Myocyte (in vitro differentiated cells): ENCODE data around the gene NANOS3. TPM values are rescaled to one million over a fixed set of nuclear protein-coding genes. Genes with fewer than 3 reads are reported as not detected.

Source experiments
- DNase-seq: peaks from one replicate; pipeline ENCODE4 v3.0.0-alpha.2; 2012; ENCODE audit warnings: low read depth
- total RNA-seq: library from RNA; depleted of rRNA; stranded (reverse); fragments of >200 nt; gene quantifications from 2 replicates; pipeline ENCODE4 v1.2.3, GENCODE V29; 2014

NANOS3 gene
- total RNA-seq, 1 donor from 2014 or later: not detected

DNA sequence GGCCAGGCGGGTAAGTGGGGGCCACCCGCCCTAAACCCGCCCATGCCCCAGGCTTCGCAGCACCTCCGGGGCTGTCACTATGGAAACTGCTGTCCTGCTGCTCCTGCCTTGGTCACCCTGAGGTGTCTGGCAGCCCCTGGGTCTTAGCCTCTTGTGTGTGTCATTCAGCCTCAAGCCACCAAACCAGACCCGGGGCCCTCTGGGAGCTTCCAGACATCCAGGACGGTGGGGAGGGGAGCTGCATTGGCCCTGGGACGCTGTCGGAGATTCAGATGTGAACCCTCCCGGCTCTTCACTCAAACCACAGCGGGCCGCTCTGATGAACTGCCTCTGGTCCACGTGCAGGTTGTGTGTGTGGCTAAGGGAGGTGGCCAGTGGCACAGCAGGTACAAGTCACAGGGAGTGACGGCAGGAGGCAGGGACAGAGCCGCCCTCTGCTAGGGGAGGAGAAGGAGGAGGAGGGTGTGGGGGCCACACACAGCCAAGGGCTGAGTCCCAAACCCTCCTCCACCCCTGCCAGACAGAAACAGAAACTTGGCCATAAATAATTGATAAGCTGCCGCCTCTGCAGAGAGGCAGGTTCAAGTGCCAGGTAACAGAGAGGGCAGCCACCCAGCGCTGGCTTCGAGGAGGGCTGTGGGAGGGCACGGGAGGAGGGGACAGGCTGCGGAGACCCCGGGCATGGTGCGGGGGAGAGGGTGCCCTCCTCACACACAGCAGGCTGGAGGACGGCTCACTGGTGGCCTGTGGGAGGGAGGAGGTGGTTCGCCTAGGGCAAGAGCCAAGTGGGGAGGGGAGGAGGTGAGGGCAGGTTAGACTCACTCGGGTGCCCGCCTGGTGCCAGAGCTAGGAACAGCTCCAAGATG is 8.0 kb downstream of the NANOS3 start:
- no peak for DNase-seq

DNA sequence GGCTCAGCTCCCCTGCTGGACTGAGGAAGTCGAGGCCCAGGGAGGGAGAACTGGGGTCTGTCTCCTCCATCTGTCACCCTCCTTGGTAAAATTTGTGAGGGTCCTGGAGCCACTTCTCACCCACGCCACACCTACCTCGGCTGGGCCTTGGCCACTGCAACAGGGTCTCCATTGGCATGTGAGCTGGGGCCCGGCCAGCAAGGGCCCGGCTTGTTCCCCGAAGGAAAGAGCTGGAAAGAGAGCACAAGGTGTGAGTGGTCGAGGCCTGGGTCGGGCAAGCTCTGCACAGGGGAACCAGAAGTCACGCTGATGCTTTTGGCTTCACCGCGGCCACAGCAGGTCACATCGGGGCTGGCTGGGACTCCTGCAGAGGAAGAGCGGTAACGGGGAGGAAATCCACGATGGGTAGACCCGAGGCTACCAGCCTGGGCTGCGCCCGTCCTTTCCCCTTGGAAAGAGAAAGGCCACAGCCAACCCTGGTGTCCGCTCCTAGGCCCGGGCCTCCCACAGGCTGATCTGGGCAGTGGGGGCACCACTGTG is 9.0 kb downstream of the NANOS3 start:
- DNase-seq: no peak

DNA sequence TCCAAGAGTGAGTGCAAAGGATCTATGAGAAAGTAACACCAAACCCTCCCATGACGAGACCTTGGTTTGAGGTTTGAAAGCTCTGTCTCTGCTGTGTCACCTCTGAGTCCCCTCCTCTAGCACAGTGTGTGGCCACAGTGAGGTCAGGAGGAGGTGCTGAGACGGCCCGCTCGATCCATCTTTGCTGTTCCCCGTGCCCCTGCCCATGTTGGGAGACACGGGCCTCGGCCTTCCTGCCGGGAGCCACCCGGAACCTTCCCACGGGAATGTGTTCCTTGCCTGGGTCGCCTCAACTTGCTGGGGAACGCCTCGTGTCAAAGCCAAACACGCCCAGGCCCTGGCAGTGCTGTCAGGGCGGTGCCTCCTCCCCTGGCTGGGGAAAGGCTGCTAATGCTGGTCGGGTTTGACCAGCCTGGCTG is 10.1 kb downstream of the NANOS3 start:
- DNase-seq: no peak

DNA sequence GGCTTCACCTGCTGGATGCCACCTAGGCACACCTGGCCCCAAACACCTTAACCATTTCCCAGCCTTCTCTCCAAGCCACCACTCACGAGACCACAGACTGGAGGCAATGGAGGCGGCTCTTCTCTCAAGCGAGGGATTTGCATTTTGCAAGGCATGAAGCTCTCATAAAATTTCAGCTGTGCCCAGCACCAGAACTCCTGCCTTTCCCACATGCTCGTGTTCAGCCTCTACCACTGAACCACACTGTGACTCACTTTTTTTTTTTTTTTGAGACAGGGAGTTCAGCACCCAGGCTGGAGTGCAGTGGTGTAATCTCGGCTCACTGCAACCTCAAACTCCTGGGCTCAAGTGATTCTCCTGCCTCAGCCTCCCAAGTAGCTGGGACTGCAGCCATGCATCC is 10.6 kb downstream of the NANOS3 start:
- peak; percentile 66 for DNase-seq

DNA sequence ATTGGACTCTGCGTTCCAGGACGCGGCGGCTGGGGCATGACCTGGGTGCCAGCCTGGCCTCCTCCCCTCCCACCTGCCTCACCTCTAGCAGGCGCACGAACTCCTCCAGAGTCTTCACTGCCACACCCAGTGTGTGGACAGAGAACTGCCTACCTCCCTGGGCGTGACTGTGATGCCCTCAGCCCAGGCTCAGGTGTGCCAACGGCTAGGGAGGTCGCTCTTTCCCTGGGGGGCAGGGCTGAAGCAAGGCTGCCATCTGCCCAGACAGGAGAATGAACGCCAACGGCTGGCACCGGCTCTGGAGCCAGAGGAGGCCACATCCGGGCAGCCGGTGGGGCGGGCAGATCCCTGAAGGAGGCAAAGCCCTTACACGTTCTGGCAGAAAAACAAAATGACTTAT is 11.3 kb downstream of the NANOS3 start:
- DNase-seq: no peak

DNA sequence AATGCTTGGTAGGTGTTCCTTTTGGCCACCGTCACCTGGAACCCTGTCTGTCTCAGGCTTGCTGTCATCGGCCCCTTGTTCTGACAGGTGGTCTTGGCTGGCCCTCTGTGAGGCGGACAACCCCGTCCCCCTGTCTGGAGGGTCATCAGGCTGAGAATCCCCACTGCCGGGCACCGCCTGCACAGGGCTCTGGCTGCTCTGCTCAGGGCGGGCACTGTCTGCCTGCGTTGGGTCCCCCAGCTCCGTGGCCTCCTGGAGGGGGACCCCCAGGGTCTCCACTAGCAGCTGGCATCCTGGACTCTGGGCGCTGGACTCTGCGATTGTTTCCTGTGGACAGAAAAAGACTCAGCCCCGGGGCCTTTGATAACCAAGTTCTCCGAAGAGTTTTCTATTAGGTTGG is 13.2 kb downstream of the NANOS3 start:
- DNase-seq: no peak

DNA sequence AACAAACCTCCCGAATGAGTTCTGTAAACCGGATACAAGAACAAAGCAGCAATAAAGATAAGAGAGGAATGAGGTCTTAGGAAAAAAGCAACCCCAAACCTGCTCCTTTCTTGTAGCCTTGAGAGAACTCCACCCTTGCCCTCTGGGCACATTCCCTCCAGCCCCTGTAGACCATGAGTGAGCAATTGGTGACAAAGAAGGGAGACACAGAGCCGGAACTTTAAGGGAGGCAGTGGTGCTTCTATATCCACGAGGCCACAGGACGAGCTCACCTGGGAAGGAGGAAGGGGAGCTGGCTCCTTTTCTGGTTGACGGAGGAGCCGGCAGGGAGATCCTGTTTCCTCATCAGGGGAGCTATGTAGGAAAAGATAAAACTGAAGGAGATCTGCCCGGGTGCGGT is 15.9 kb downstream of the NANOS3 start:
- no peak for DNase-seq

DNA sequence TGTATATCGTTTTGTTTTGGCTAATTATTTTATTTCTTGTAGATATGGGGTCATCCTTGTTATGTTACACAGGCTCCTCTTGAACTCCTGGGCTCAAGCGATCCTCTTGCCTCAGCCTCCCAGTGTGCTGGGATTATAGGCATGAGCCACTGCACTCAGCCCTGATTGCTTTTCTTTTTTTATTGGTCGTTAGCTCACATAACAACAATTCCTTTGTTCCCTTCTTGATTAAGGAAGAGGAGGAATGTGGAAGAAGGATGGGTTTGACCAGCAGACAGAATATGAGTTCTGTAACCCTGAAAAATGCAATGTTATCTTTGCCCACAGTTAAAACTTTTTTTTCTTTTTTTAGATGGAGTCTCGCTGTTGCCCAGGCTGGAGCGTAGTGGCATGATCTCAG is 17.6 kb downstream of the NANOS3 start:
- DNase-seq: no peak

DNA sequence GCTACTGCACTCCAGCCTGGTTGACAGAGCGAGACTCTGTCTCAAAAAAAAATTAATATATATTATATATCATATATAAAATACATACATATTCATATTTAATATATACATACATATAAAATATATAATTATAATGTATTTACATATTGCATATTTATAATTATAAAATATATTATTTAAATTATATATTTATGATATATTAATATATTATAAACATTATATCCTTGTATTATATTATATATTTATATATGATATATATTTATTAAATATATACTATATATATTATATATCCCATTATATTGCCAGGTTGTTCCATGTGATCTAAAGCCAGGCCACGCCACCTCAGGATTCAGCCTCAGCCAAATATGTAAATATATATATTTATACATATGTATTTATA is 19.3 kb downstream of the NANOS3 start:
- no peak for DNase-seq

DNA sequence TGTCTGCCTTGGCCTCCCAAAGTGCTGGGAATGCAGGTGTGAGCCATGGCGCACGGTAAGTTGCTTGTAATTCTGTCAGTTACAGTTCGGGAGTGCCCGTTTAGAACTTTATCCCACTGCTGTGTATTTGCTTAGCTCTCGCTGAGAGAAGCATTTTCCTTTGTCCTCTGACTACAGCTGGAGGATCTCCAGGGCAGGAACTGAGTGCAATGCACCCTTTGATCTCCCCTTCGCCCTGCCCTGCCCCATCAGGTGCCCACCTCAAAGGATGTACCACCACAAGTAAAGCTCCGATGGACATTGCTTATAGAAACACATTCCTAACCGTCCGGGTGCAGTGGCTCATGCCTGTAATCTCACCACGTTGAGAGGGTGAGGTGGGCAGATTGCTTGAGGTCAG is 22.5 kb downstream of the NANOS3 start:
- DNase-seq: no peak

DNA sequence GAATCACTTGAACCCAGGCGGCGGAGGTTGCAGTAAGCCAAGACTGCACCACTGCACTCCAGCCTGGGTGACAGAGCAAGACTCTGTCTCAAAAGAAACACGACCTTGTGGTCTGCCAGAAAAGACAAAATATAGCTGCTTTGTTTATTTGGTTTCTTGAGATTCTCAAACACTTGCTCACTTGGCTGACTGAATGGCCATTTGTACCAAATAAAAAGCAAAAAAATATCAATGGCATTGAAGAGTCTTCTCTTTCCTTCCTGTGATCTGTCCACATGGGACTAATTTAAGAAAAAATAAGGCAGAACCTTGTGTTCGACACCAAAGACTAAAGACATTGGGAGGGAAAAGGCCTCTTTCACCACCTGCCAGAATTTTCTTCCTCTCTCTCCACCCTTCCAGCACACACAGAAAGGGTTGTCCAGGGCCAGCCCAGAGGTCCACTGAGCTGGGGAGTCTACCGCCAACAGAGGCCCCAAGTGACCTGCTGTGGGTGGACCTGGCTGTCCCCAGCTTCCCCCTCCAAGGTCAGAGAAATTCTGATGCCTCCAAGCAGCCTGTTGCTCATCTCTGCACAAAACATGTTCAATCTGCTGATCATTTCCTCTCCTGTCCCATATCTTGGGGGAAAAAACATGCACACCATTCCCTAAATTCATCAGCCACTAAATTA is 23.1 kb downstream of the NANOS3 start:
- no peak for DNase-seq

DNA sequence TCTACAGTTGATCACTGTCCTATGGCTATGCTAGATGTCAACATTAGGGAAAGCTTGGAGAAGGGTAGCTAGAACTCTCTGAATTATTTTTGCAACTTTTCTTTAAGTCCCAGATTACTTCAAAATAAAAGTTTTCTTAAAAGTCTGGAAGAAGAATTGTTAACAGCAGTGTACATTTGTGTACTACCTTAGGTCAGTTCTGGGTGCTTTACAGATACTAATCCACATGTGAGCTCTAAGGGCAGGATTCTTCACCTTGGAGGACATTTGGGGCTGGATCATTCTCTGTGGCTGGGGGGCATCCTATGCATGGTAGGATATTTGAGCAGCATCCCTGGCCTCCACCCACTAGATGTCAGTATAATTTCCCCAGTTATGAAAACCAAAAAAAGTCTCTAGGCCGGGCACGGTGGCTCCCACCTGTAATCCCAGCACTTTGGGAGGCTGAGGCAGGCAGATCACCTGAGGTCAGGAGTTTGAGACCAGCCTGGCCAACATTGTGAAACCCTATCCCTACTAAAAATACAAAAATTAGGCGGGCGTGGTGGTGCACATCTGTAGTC is 26.1 kb downstream of the NANOS3 start:
- no peak for DNase-seq

DNA sequence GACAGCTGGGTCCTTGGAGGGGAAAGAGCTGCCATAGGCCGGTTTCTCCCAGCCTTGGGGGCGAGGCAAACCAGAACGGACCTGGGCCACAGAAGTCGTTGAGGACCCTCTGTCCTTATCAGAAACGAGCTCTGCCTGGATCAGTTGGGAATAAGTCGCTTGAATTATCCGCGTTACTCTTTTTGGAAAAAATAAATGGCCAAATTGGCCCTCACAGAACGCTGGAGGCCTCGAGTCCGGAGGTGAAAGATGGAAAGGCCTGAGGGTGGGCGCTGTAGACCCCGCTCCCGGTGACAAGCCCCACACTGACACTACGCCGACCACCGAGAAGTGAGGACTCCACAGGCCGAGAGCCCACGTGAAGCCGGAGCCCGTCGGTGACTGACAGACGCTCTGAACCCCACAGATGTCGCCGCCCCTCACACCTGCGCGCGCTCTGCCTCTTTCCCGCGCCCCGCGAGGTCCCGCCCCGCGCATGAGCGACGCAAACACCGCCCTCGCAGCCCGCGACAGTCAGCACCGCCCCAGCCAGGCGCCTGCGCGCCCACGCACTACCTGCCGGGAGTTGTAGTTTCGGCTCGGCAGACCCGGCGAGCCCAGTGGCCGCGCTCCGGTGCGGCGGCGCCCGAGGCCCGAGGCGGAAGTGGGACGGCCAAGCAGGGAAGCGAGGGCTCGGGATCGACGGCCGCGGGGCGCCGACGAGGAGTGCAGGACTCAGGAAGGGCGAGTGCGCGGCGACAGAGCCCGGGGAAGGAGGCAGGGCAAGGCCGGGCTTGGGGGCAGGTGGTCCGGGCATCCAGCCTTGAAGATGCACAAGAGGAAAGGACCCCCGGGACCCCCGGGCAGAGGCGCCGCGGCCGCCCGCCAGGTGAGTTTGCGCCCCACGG is 28.9 kb downstream of the NANOS3 start, which contains the start of the genes BRME1 and CC2D1A:
Gene BRME1, minus strand, starts transcription at position 484 of the 887 bp plus-strand sequence. CDS start 1,225 bp downstream, outside the sequence.
Gene CC2D1A, plus strand, starts transcription at position 568 of the 887 bp plus-strand sequence. Its CDS starts 241 bp downstream, at position 809.
- peak; percentile 87 for DNase-seq

DNA sequence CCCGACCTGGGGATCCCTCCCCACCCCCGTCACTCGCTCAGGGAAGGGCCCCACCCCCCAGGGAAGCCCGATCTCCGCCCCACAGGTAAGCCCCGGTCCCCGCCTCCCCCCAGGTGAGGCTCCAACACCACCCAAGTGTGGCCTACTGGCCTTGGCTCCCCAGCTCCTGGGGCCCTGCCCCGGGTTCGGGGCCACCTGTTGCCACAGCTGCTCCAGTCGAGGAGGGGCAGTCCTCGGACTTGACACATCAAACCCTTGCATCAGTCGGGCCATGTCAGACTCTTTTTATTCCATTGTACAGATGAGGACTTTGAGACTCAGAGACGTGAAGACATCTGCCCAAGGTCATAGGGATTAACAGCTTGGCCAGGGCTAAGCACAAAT is 29.6 kb downstream of the NANOS3 start:
- DNase-seq: peak; percentile 33

DNA sequence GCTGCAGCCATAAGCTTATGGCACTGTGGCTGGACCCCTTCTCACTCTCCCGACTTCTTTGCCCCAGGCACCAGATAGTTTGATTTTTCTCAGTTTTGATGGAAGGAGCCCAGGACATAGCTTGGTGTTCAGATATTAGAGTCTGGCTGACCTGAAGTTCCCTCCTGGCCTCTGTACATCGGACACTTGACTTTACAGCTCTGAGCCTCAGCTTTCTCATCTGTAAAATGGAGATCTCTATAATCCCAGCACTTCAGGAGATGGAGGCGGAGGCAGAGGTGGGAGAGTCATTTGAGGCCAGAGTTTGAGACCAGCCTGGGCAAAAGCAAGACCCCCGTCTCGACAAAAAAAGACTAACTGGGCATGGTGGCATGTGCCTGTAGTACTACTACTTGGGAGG is 30.0 kb downstream of the NANOS3 start:
- DNase-seq: no peak

DNA sequence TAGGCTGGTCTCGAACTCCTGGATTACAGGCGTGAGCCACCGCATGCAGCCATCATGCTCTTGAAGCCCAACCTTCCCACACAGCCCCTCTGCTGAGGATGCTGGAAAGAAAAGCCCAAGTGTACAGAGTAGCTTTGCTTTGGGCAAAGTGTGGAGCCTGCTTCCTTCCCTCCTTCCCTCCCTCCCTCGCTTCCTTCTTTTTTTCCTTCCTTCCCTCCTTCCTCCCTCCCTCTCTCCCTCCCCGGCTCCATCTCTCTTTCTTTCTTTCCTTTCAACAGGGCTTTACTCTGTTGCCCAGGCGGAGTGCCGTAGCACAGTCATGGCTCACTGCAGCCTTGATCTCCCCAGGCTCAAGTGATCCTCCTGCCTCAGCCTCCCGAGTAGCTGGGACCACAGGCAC is 31.7 kb downstream of the NANOS3 start:
- DNase-seq: no peak

DNA sequence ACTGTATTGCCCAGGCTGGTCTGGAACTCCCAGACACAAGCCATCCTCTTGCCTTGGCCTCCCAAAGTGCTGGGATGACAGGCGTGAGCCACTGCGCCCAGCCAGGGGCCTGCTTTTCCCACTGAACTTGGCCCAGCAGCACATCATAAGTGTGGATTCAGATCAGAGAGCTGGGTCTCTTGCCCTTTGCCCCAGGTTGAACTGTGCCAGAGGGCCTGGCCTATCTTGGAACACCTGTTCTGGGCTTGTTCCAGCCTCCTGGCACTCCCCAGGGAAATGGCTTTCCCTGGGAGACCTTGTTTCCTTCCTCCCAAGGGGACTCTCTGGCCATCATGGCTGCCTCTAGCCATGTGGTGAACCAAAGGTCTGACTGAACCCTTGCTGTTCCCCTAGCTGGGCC is 32.5 kb downstream of the NANOS3 start:
- no peak for DNase-seq

DNA sequence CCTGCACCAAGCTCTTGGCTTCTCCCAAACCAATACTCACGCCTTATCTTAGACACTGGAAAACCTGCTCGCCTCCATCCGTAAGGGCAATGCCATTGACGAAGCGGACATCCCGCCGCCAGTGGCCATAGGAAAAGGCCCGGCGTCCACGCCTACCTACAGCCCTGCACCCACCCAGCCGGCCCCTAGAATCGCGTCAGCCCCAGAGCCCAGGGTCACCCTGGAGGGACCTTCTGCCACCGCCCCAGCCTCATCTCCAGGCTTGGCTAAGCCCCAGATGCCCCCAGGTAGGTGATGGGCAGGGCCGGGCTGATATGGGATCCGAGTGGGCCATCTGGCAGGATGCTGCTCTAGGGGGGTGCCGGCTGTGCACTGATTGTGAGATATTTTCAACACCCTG is 36.4 kb downstream of the NANOS3 start:
- no peak for DNase-seq

DNA sequence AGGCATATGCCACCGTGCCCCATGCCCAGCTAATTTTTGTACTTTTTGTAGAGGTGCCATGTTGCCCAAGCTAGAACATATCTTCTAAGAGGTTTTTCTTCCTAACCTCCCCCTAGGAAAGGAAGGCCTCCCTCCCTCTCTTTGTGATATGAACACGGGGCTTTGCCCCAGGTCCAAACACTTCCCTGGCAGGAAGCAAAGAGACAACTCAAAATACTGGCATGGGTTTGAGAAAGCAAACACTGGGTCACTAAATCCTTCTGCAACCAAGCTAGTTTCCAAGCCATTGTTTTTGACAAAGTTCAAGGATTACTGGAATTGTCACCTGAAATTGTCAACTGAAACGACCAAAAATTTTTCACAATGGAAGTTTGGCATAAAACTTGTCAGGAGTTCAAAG is 37.8 kb downstream of the NANOS3 start:
- no peak for DNase-seq

DNA sequence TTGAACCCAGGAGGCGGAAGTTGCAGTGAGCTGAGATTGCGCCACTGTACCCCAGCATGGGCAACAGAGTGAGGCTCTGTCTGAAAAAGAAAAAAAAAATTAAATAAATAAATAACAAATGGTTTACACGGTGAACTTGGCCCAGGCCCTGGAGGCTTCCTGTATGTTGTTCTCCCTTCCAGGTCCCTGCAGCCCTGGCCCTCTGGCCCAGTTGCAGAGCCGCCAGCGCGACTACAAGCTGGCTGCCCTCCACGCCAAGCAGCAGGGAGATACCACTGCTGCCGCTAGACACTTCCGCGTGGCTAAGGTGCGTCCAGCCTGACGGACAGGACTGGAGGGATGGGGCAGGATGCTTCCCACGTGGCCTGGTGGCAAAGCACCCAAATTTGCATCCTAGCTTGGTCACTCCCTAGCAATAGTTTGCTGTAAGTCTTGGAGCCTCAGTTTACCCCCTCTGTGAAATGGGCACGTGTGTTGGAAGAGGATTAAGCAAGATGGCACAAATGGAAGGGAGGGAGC is 41.0 kb downstream of the NANOS3 start:
- no peak for DNase-seq
